ENCODE data around the gene RAD51B.

The RAD51B gene

DNA sequence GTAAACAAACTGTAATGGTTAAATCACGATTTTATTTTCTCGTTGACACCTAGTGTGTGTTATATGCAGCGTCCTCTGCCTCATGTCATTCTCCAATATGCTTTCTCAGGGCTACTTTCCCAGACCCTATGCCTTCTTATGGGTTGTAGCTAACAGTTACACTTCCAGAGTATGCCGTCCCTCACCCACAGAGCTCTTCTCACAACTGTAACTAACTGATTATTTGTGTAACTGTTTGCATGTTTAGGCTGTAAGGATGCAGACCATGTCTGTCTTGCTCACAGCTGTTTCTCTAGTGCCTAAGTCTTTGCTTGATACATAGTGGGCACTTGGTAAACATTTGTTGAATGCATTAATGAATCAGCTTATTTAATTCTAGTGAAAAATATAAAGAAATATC, 555.8 kb downstream of the RAD51B start:
- DNase-seq, result no peak

DNA sequence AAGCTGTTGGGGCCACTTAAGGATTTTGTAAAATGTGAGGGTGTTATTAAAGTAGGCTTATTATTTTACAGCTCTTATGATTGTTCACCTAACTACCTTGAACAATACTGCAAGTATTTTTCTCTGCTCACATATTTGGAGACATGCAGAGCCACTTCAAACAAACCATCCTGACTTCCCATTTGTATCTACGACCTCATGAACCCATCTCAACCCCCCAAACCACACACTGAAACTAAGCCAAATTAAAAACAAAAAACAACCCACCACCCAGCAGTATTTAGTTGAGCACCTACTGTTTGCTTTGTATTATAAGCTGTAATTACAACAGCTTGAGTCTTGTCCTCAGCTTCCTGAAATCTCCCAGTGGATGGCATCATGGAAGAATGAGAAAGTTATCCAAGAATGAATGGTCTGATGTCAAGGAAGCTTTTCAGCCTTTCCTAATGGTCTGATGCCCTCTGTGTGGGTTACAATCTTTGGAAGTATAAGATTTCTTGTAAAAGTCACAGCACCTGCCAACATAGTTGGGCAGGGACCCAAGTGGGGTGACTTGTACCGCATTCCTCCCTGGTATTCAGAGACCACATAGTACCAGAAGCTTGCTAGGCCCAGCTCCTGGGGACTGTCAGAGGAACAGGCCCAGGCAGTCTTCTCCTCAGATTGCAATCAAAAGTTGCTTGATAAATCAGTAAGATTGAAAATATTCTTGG, 556.6 kb downstream of the RAD51B start:
- no peak for DNase-seq

DNA sequence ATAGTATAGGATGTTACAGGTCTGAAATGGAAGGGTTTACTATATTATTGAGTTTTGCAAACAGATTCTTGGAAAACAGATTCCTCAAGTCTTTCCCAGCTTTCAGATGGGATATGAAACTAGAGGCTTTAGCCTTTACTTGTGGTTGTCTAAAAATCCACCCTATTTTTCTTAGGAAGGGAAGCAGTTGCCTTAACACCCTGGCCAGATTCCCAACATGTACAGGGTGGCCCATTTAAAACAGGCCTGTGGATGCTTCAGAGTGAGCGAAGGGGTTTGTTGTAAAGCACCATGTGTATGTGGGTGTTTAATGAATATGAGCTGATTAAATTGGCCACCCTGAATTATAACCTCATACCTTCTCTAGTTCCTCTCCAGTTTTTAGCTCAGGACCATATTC, 557.4 kb downstream of the RAD51B start:
- DNase-seq, result no peak

DNA sequence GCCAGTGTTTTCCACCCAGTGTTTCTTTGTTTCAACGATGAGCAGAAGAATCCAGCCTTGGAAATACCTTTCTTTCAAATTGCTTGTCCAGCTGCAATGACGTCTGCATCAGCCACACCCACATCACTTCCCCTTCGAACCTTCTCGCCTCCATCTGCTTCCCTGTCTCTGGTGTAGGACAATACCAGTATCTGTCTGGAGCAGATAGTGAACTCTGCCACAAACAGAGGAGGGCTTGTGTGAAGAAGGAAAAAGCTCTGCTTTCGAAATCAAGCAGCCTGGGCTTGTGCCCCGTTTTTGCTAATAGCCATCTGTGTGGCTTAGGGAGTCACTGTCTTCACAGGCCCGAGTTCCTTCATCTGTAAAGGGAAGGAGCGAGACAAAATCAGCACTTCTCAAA, 557.9 kb downstream of the RAD51B start:
- no peak for DNase-seq

DNA sequence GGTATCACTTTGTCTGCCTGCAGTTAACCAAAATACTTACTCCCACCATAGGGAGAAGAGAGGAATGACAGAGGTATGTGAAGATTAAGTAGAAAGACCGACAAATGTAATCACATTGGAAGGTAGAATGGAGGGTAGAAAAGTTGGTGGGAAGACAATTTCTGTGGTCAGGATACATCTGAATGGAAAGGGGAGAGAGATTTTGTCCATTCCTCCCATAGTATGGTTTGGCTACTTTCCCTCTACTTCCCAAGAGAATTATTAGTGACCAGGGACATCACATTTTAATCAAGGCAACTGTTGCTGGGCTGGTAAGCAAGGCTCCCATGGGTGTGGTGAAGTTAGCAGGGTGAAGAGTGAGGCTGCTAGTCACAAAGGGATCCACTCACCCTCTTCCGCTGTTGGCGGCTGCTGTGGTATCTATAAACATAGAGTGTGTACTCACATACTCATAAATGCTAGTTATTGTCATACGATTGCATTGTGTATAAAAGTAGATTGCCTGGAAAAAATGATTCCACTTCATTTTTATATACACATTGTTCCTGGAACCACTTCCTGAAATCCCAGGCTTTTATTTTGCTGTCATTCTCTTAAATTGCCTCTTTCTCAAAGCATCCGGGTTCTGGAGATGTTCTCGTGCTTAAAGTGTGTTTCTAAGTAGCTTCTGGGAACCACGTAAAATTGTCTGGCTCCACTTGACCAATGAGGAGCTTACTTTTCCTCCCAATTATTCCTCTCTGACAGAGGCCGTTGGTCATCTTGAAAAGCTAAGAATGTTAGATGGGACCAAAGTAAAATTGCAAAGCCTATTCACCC, 560.1 kb downstream of the RAD51B start:
- no peak for DNase-seq

DNA sequence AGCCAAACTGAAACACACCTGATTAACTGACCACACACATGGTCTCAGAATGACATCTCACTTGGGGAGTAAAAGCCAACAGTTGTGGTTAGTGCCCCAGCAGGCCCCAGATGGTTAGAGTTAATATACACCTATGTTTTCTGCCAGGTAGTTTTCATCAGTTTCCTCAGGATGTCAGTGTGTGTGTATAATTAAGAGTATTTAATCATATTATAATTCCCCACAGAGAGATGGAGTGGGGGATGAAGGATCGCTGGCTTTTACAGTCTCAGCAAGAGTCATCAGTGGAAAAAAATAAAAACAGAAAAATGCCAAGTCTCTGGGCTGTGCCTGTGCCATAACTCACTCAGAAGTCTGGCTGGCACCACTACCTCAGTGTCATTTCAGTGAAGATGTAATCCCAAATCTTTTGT, 560.8 kb downstream of the RAD51B start:
- no peak for DNase-seq

DNA sequence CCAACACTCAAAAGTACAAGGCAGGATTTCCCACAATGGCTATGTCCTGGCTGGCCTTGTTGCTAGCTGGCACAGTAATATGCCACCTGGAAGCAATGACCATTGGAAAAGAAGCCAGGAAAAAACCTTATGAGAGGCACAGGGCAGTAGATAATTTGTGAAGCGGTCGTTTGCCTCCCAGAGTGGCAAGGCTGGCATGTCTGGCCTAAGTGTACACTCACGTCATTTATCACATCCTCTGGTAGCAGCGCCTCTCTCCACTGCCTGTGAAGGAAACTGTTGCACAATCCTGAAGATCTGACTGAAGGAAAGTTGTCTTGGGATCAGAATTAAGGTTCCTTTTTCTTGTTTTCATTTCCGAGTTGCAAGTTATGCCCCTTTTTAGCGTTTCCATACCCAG, 564.8 kb downstream of the RAD51B start:
- DNase-seq, result no peak

DNA sequence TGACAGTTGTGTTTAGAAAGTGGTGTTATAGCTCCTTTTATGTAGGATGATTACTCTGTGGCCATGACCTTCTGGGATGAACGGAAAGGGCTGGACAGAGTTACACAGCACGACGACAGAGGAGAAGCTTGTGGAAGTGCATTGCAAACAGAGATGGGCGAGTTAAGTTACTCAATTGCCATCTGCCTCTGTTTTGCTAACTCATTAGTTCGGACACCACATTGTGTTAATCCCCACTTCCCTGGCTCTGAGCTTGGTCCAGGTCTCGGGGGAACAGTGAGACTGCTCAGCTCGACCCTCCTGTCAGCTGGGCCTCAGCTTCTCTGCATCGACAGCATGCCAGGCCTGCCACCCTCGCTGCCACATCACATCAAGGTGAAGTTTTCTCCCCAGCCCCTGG, 565.3 kb downstream of the RAD51B start:
- no peak for DNase-seq

DNA sequence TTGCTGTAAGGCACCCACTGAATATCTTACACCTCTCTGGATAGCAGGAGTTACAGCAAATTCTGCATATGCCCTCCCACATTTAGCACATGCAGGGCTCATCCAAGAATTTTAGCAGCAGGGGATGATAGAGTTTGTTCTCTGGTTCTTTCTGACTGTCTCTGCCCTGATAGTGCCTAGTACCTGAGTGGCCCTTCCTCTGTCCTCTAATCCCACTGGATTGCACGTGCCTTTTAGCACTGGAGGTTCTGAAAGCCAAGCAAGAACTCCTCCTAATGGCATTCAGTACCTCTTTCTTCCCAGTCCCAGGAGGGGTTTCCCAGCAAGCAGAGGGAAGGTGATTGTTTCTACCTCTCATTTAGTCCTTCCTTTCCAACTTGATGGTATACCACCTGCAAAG, 566.9 kb downstream of the RAD51B start:
- no peak for DNase-seq

DNA sequence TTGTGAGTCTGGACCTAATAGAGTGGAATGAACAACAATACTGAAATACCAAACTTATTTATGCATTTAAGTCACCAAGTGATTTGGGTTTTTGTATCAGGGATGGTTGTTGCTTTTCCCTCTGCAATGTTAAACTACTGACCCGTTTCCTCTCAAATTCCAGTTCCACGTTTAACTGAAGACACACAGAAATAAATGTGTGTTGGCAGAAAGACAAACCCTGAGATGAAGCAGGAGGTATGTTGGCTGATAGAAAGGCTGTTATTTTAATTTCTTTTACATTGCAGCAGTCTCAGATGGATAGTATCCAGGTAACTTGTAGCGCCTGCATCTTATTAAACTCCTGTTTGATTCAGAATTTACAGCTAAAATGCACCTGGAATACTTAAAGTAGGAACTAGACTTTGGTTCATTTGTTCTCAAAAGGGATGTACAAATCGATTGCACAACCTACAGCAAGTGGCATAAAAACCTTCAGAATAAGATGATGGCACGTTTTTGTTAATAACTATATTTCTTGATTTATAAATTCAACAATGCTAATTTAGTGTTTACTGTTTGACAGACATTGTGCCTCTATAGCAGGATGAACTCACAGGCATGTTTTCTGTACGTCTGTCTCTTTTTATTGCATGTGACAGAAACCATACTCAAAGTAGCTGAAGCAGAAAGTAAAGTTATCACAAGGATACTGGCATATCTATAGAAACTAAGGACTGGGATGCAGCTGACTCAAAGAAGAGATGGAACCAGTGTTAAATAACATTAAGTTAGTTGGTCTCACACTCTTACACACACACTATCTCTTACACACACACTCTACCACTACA, 567.6 kb downstream of the RAD51B start:
- DNase-seq, result no peak

DNA sequence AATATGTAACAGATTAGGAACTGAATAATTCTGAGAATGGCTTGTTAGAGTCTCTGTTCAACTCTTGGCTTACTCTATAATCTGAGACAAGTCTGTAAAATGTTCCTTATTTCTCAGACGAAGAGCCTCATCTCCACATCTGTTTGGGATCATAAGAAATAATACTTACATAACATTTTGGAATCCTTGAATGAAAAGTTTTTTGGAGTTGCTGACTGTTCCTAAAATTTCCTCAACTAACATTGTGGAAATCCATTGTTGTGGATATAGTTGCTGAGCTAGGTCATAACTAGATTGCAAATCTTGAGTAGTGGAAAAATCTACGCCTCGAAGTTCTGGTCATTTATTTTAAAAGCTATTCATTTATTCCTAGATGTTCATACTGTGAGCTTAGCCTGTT, 570.4 kb downstream of the RAD51B start:
- DNase-seq, result no peak

DNA sequence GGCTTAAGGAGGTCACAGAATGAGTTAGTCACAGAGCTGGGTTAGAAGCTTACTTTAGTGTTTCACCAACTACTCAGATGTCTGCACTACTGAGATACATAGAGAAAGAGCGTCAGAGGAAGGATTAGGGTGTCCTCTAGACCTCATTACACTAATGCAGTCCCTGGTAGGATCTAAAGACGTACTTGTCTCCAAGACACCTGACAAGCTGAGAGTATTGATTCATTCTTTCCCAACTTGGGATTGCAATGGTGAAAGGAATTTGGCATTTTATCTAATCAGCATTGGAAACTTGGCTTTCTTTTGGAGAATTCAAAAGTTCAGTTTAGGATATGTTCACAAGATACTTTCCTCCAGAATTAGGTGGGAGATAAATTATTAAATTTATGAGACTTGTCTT, 571.2 kb downstream of the RAD51B start:
- DNase-seq, result no peak

DNA sequence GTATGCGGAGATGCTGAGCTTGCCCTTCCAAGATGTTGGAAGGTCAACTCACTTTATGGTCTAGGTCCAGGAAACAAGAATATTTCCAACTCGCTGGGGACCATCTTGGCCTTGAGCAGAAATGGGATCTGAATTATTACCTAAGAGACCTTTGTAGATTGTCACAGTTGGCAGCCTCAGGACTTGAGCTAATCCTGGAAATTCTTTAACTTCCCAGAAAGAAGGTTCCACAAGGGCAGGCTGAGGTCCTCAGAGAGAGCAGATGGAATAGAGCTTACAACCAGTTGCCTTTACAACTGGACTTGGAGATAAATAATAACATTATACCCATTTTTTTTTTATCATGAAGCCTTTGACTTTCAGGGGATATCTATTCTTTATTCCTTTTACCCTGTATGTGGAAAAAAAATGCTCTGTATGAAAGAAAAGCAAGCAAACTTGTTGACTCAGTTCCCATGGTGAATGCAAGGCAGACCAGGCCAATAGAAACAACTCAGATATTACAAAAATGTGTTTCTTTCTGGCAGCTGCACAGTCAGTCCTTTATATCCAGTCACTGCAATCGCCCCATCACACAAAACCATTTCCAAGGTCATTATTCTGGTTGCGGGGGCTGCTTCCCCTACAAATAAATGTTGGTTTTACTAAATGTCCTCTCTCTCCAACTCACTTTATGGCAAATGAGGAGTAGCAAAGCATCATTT, 571.9 kb downstream of the RAD51B start:
- DNase-seq, result no peak

DNA sequence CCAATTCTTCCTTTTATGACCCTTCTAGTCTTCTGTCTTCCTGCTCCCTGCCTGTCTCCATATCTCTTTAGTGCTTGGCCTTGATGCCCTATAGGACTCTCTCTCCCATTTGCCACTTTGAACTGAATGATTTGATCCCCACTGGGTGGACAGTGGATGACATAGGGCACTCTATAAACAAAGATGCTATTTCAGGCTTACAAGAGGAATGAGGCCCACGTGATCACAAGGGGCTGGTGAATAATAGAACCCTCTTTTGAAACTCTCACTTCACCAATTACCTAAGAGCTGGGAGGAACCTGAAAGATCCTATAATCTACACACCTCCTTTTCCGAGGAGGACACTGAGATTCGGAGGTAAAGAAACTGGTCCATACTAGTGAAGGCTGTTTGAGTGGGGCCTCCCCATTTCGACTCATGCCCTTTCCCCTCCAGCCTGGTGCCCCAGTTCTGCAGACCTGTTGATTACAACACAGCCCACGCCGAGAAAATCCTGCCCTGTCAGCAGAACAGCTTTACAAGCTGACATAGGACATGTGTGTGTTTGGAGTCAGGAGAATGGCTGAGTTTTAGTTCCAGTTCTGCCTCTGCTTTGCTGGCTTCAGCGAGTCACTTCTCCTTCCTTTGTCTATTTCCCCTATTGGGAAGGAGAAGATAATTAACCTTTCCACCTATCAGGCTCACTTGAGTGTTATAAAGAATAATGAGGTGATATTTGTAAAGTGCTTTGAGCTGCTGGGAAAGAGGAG, 573.0 kb downstream of the RAD51B start:
- DNase-seq, result no peak

DNA sequence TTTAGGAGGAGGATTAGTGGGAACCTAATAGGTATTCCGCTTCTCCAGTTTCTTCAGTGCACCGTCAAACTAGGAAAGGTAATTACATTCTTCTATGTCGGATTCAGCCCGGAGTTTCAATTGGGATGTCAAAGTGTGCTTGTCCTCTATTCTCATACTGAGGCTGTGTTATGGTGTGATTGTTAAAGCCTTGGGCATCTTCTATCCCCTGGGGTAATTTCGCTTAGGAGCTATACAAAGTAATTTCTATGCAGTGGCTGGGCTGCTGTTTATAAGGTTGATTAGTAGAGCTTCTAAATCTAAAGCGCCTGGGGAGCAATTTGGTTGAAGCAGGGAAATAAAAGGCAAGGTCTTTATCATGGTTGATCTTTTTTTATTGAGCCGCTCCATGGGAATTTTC, 573.7 kb downstream of the RAD51B start:
- DNase-seq, result no peak

DNA sequence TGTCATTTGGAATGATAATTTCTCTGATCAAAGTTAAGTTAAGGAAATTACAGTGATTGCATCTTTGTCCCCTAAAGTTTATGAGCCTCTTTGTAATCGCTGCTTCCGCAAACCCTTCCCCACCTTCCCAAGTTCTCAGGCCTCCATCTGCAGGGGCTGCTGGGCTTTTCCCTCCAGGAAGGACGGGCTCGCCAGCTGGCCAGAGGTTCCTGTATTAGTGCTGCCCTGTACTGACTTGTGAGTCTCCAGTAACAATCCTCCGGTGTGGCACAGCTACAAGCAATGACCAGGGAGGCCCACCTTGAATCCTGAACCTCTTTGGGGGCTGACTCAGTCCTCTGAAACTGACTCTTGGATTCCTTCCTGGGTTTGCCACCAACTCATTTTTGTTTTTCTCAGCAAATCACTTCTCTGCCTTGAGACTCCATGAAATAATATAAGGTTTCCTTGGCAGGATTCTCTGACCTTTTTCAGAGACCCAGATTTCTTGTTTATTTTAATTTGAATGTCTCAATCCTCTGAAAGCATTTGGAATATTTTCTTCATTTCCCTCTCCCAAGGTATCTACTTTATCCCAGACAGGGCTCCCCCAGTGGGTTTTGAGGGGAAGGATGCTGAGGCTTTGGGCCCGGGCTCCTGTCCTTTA, 574.7 kb downstream of the RAD51B start:
- DNase-seq, result no peak

DNA sequence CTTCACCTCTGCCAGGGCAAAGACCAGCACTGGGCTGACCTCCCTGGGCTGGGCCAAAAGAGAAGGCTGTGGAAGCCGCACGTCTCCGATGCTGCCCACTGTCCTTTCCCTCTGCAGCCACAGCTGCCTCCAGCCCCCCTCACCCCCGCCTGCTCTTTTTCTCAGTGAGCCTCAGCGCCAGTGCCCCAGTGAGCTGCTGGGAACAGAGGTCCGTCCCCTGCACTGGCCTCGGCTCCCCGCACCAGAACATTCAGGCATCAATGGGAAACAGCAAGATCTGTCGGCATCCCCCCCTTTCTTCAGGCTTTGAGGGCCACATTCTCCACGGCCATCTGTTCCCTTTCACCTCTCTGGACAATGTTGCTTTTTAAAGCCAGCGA, 575.2 kb downstream of the RAD51B start:
- DNase-seq, result no peak

DNA sequence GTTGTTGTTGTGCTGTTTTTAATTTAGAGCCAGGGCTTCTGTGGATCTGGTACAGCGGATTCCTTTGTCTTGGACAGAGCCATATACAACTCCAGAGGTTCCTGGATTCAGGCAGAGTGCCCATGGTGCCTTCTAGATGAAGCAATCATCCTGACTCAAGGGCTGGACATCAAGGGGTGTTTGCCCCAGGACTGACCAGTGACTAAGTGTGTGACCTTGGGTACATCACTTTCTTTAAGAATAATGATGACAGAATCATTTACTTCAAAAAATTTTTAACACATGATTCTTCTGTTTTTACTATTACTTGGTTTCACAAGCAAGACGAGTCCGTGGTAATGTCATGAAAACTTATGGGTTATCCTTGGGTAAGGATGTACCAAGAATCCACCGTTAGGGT, 576.0 kb downstream of the RAD51B start:
- DNase-seq, result no peak

DNA sequence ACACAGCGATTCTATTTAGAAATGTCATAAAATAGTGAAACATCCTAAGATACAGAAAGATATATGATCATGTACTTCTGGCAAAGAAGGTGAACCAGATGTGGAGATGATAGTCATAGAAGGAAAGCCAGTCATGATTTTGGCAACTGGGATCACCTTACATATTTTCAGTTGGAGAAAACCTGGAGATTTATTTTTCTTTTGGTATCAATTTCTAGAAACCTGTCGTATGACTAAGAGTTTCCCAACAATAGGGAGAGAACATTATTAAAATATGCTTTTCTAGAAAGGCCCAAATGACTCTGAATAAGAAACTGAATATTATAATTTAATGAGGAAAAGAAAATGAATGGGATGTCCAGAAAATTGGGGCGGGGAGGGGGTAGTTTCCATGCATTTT, 576.9 kb downstream of the RAD51B start:
- no peak for DNase-seq

DNA sequence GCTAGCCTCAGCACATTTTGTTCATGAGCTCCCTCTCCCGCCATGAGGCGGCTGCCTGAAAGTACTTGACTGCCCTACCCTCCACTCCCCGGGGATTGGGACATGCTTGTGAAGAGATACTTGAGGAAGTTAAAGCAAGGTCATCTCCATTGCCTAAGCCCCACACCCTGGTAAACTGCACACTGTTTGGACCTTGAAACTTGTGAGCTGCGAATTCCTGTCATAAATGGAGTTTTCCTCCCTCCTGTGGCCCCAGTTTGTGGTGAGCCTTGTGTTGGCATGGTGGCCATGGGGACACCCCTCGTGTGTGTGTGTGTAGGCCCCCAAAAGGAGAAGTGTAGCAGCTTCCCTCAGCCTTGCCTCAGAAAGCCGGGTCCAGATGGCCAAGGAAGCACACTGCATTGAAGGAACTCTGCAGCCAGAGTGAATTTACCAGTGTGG, 577.8 kb downstream of the RAD51B start:
- no peak for DNase-seq

DNA sequence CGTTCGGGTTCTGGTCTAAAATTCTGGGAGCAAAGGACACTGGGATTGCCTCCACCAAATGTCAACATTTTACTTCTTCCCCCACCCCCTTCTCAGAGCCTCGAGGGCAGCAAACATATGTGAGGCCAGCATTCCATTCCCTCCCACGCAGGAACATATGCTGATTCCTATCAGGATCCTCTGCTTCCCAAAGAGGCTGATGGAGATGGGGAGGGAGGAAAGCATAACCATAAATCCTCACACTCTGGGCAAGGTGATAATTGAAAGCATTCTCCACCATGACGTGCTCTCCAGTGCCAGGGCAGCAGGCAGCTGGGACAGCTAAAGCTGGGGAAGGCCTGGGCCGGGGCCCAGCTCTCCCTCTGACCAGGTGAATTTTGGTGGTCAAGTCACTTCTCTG, 578.2 kb downstream of the RAD51B start:
- DNase-seq, result no peak

DNA sequence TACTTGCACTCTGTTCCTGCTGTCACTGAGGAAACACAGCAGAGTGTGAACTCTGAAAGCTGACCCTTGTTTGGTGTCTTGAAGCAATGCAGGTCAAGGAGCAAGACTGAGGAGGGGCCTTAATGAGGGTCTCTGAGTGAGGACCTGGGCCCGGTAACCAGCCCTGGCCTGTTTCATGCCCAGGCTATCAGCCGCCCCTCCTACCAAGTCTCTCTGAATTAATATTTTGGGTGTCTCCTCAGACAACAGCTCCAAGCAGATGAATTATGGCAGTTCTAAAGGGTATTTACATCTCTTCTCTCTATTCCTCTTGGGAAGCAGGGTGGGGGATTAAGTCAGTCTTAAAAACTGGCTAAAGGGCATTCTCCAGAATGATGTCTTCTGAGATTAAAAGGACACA, 578.8 kb downstream of the RAD51B start:
- no peak for DNase-seq
